Activated CD8-positive, alpha-beta memory T cell treated with anti-CD3 and anti-CD28 coated beads, Interleukin-2, amount 50 U/mL, for 1 hour (primary cell): ENCODE data around the gene C1R.
"Not testable (repeated sequence)": the region's sequence is repeated elsewhere in the genome, so short reads cannot be mapped to it uniquely, and the experiment has no call there.

ENCODE experiments used
- DNase-seq: peaks from one replicate; pipeline ENCODE4 v3.0.0-alpha.2; 2020; ENCODE audit errors: extremely low read depth

The C1R gene

DNA sequence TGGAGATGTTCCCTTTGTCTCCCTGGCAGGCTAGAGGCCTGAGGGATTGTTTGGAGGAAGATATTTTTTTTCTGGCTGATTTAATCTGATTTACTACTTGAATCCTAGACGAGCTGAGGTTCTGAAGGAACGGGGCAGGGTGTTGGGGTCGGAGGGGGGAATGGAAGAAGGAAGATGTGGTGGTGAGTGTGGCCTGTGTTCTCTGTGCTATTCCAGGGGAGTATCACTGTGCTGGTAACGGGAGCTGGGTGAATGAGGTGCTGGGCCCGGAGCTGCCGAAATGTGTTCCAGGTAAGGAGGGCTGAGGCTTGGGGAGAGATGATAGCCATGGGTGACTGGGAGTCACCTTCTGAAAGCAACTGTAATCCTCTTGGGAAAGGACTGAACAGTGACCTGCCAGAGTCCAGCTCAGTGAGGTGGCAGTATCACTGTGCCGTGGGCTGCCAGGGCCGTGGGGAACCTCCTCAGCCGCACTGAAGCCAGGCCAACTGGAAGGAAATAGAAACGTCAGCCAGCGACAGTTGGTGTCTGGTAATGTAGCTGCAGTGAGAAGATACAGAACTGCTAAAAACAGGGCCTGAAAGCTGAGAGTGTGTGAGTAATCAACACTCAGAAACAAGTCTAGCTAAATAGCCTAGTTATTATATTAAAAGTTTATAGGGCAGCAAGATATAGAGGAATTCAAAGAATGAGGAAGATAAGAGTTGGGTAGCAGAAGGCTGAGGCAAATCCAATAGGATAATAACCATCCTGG lies 23.8 kb downstream of the C1R start:
- no peak for DNase-seq

DNA sequence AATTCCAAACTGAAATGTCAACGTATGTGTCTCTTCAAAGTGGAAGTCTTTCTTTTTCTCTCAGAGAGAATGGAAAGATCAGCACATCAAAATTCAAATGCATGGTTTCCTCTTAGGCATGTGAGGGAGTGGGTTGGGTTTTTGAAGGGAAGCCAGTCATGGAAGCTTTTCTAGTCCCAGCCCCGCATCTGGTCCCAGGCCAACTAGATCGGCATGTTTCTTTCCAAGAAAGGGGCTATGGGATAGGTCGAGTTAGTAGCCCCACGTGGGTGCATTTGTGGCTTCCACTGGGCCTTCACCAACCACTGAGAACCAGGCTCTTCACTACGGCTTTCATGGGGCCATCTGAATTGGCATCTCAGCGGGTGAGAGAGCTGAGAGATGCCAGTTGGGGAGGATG lies 25.1 kb downstream of the C1R start:
- DNase-seq: no peak

DNA sequence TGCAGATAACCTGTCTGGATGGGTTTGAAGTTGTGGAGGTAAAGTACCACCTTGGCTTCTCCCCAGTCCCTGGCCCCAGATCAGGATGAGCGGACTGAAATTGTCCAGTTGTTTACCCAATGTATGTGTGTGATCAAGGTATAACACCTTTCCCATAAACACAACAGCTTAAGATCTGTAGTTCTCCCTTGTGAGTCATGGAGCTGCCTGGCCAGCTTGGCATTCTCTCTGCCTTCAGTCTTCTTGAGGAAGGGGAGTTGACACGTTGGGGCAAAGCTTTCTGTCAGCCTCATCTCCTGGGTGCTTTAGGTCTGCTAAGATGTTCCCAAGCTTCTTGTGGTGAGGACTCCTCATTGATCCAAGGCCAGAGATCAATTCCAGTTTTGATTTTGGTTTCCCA lies 25.6 kb downstream of the C1R start:
- no peak for DNase-seq

DNA sequence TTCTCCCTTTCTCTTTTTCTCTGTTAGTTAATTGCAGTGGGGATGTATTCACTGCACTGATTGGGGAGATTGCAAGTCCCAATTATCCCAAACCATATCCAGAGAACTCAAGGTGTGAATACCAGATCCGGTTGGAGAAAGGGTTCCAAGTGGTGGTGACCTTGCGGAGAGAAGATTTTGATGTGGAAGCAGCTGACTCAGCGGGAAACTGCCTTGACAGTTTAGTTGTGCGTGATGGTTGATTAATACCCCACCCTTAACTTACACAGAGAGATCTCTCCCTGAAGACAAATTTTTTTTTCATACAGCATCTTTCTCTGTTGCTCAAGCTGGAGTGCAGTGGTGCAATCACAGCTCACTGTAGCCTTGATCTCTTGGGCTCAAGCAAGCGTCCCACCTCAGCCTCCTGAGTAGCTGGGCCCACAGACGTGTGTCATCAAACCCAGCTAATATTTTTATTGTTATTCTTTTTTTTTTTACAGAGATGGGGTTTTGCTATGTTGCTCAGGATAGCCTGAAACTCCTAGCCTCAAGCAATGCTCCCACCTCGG lies 27.1 kb downstream of the C1R start:
- no peak for DNase-seq

GRCh38 chr12:7064516-7064915 lies 27.7 kb downstream of the C1R start:
- no peak for DNase-seq

GRCh38 chr12:7061596-7061995 lies 30.6 kb downstream of the C1R start:
- DNase-seq: no peak

DNA sequence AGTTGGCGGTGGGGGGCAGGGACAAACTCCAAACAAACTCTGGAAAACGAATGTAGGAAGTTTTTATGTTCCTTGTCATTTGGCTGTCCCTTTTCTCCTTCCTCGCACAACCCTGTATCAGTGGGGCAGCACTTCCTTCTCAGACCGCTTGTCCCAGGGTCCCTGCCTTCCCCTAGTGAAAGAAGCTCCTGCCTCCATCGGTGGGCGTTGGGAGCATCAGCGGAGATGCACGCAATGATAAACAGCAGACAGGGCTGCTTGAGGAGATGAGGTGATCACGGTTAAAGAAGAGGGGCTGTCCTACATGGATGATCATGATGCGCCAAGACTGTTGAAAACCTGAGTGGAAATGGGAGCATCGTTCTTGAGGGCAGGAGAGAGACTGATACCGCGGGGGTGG lies 31.1 kb downstream of the C1R start:
- DNase-seq: no peak

- DNase-seq: no peak
Observed at GRCh38 chr12:7060353-7060954, 31.8 kb downstream of the C1R start, which contains the start of gene C1S. C1S (plus strand) TSS chr12:7060718; CDS start chr12:7061913, 1,195 bp downstream.

DNA sequence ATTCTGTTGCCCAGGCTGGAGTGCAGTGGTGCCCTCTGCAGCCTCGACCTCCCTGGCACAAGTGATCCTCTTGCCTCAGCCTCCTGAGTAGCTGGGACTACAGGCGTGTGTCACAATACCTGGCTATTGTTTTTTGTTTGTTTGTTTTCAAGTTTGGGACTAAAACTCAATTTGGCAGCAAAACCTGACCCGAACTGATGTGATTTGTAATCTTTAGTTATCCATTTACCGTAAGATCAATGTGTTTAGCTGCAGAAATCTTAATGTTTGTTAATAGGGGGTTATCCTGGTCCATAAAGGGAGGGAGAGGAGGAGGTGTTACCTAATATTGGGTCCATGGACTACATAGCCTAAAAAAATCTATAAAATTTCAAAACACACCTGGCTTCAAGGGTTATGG lies 32.5 kb downstream of the C1R start:
- DNase-seq: no peak

- DNase-seq: no peak
Observed at GRCh38 chr12:7058850-7059395, 33.3 kb downstream of the C1R start.

DNA sequence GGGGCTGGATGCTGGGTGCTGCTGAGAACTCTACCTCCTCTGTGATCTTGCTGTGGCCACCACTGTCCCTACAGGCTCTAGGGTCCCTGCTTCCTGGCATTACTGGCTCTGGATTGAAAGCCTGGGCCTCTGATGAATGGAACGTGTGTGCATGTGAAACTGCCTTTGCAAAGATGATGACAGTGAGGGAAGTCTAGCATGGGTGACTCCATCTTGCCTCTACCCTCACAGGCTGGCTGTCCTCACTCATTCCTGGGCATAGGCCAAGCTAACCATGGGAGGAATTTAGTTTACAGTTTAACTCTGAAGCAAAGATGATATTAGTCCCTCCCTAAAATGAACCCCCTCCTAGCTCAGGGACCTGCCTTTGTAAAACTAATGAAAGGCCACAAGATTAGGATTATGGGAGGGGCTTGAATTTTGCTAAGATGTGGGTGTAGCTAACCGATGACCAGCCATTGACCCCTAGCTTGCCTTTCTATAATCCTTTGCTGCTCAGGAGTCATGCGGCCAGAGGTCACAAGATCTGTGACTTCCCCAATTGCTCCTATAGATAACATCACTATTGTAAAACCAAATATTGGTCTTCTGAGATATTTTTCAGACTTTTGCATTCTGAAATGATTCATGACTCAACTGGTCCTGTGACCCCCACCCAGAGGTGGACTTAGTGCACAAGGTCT lies 33.9 kb downstream of the C1R start:
- no peak for DNase-seq

- DNase-seq: not testable (repeated sequence)
Observed at GRCh38 chr12:7055736-7056135, 36.5 kb downstream of the C1R start.

GRCh38 chr12:7054925-7055324 lies 37.3 kb downstream of the C1R start:
- DNase-seq: no peak

- DNase-seq: not testable (repeated sequence)
Observed at GRCh38 chr12:7049973-7050372, 42.3 kb downstream of the C1R start.

GRCh38 chr12:7049445-7049951 lies 42.7 kb downstream of the C1R start:
- DNase-seq: not testable (repeated sequence)

DNA sequence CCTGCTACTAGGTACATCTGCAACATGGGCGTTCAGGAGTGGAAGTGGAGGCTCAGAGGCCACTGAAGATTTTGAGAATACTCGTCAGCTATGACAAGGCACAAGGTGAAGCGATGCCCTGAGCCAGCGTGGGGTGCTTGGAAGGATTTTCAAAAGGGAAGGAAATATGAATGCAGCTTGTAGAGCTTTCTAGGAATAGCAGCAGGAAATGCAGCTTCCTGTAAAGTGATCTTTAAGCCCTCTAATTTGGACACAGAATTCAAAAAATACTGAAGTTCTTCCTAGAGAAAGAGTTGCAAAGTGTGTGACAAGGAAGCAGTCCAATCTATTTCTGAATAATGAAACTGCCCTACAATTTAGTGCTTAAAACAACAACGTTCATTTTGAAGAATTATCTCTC lies 44.9 kb downstream of the C1R start:
- DNase-seq: no peak

DNA sequence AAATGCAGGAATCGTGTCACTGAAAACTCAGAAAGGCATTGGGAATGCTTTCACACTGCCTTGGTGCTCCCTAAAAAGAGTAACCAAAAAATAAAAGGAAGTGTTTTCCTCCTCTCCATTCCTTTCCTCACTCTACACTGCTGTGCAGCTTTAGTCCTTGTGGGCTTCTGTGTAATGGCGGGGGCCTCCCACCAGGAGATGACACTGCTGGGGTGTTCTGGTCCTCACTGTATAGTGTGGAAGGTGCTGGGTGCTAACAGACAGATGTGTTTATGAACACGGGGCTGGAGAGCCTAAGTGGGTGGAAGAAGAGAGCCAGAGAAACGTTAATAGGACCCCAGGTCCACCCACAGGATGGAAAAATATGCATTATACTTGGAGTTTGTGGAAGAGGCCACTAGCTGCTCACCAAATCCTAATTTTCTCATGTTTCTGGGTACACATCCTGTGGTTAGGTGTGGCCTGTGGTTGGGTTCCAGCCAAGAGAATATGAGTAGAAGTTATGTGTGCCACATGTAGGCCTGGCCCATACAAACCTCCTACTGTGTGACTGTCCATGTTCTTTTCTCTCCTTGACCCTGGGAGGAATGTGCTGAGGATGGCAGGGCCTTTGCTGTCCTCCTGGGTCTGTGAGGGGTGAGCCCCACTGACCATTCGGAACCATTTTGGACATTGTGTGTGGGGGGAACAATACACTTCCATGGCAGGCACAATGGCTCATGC lies 45.7 kb downstream of the C1R start:
- DNase-seq: no peak

DNA sequence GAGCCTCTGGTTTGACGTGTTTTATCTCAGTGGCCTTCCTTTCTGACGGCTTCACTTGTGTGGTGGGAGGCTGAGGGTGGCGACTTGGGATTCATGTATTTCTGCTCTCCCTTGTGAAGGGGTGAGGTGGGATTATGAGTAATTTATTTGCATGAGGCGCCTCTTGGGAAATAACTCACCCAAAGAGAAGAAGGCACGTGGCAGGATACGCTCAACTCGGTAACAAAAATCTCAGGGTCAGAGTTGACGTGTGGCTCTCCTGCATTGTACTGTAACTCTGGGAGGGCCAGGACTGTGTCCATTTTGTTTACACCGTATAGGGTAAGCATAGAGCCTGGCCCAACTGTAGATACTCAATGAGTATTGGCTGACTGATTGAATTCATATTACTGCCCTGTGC lies 46.3 kb downstream of the C1R start:
- no peak for DNase-seq

DNA sequence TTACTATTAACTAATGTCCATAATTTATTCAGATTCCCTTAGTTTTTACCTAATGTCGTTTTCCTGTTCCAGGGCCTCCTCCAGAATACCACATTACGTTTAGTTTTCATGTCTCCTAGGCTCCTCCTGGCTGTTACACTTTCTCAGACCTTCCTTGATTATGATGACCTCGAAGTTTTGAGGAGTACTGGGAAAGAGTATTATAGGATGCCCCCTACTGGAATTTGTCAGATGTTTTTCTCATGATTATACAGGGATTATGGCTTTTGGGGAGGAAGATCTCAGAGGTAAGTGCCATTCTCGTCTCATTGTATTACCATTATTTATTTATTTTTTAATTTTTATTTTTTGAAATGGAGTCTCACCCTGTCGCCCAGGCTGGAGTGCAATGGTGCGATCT lies 49.4 kb downstream of the C1R start:
- DNase-seq: no peak

DNA sequence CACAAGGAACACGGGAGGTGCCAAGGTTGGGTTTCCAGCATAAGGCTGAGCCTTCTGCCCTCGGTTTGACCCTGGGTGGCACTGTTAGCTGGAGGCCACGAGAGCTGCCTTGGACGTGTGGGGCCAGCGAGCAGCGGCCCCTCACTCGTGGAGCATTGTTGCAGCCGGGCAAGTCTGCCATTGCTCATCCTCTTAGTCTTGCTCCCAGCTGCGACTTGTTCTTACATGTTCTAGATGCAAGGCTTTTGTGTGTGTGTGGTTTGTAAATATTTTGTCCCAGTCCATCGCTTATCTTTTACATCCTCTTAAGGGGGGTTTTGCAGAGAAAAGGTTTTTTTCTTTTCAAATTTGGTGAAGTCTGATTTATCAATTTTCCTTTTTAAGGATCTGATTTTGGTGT lies 52.8 kb downstream of the C1R start:
- no peak for DNase-seq

GRCh38 chr12:7038591-7038990 lies 53.7 kb downstream of the C1R start:
- DNase-seq: no peak

DNA sequence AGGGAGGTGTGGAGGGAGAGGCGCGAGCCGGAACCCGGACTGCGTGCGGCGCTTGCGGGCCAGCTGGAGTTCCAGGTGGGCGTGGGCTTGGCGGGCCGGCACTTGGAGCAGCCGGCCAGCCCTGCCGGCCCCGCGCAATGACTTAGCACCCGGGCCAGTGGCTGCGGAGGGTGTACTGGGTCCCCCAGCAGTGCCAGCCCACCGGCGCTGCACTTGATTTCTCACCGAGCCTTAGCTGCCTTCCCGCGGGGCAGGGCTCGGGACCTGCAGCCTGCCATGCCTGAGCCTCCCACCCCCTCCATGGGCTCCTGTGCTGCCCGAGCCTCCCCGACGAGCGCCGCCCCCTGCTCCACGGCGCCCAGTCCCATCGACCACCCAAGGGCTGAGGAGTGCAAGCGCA lies 54.8 kb downstream of the C1R start:
- DNase-seq: not testable (repeated sequence)
